ENCODE results near the gene PTCRA. TPM values are rescaled to one million over a fixed set of nuclear protein-coding genes. Genes with fewer than 3 reads are reported as not detected.
A peak's percentile ranks its signal among the peaks of the same experiment; 100 is the strongest.
"Not testable (repeated sequence)": the region's sequence is repeated elsewhere in the genome, so short reads cannot be mapped to it uniquely, and the experiment has no call there.

PTCRA gene
- total and polyA plus RNA-seq, 2 experiments from 2014 or later = not detected

- no peaks in the 10 kb centered on the region for H3K27me3 ChIP-seq
- no peak for TF ChIP-seq CTCF (IDR thresholded peaks at IDR 0.05; ENCODE audit: low read depth, low read length)
- peak within 1 kb of the TSS; percentile 98 for H3K4me3 ChIP-seq
- no peaks in the 10 kb centered on the region for H3K9me3 ChIP-seq (ENCODE audit: low read depth)
- H3K36me3 ChIP-seq = peaks cover 20% of the 10 kb centered on the region
- peaks cover 4% of the 10 kb centered on the region for H3K4me1 ChIP-seq (ENCODE audit: low read depth)
- DNase-seq (ENCODE audit: low read depth in 1 of 2, low spot score in 1 of 2) = peak; percentile 84 to 89
- H3K27ac ChIP-seq = peak within 1 kb of the TSS; percentile 97
Observed at GRCh38 chr6:42879372-42880239, 36.2 kb upstream of the PTCRA start, which contains the start of gene RPL7L1. TSS of gene RPL7L1 (plus strand) at chr6:42879616. CDS start at chr6:42879911, 295 bp downstream.

DNA sequence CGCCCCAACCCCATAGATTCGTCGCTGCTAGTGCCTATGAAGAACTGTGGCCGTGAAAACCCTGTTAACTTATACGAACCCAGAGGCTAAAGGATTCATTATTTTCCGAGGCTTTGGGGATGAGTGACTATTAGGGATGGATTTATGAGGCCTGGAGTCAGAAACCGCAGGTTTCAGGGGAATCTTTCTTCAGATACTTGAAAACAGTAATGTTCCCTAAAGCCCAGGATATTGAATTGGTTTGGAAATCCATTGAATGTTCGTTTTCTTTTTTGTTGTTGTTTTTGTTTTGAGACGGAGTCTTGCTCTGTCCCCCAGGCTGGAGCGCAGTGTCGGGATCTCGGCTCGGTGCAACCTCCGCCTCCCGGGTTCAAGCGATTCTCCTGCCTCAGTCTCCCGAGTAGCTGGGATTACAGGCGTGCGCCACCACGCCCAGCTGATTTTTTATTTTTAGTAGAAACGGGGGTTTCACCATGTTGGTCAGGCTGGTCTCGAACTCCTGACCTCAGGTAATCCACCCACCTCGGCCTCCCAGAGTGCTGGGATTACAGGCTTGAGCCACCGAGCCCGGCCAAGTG, 35.5 kb upstream of the PTCRA start:
- Histone ChIP-seq H3K4me3 (peak overlapping the region; percentile 98), H3K27ac (peak overlapping the region; percentile 97), H3K36me3 (peaks cover 24% of the 10 kb centered on the region)
- not testable (repeated sequence) for H3K4me1 ChIP-seq (ENCODE audit: low read depth); H3K27me3 ChIP-seq; DNase-seq (ENCODE audit: low read depth in 1 of 2, low spot score in 1 of 2); H3K9me3 ChIP-seq (ENCODE audit: low read depth)

GRCh38 chr6:42880871-42881270, 35.0 kb upstream of the PTCRA start:
- Histone ChIP-seq H3K27ac (peak overlapping the region; percentile 97), H3K36me3 (peaks cover 30% of the 10 kb centered on the region), H3K4me3 (peak overlapping the region; percentile 98)
- not testable (repeated sequence) for H3K9me3 ChIP-seq (ENCODE audit: low read depth); DNase-seq (ENCODE audit: low read depth in 1 of 2, low spot score in 1 of 2); H3K27me3 ChIP-seq; H3K4me1 ChIP-seq (ENCODE audit: low read depth)

- Histone ChIP-seq H3K9me3 (ENCODE audit: low read depth) (no peaks in the 10 kb centered on the region), H3K36me3 (peaks cover 36% of the 10 kb centered on the region), H3K27ac (peak overlapping the region; percentile 64), H3K4me3 (no peak overlapping the region), H3K27me3 (no peaks in the 10 kb centered on the region), H3K4me1 (ENCODE audit: low read depth) (peaks cover 7% of the 10 kb centered on the region)
- no peak for TF ChIP-seq CTCF (IDR thresholded peaks at IDR 0.05; ENCODE audit: low read depth, low read length)
- no peak for DNase-seq (ENCODE audit: low read depth in 1 of 2, low spot score in 1 of 2)
Observed at GRCh38 chr6:42885702-42886101, 30.2 kb upstream of the PTCRA start.

DNA sequence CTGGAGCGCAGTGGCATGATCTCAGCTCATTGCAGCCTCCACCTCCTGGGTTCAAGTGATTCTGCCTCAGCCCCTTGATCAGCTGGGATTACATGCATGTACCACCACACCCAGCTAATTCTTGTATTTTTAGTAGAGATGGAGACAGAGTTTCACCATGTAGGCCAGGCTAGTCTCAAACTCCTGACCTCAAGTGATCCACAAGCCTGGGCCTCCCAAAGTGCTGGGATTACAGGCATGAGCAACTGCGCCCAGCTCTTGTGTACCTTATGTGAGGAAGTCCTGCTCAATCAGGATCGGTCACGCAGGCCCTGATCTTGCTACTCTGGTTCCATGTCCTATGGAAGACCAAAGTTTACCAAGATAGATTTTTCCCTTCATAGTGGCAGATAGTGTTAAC, 27.7 kb upstream of the PTCRA start:
- H3K27me3 ChIP-seq; DNase-seq (ENCODE audit: low read depth in 1 of 2, low spot score in 1 of 2); H3K4me3 ChIP-seq; H3K9me3 ChIP-seq (ENCODE audit: low read depth): not testable (repeated sequence)
- Histone ChIP-seq H3K4me1 (ENCODE audit: low read depth) (peaks cover 12% of the 10 kb centered on the region), H3K27ac (peak overlapping the region; percentile 34), H3K36me3 (peaks cover 30% of the 10 kb centered on the region)

DNA sequence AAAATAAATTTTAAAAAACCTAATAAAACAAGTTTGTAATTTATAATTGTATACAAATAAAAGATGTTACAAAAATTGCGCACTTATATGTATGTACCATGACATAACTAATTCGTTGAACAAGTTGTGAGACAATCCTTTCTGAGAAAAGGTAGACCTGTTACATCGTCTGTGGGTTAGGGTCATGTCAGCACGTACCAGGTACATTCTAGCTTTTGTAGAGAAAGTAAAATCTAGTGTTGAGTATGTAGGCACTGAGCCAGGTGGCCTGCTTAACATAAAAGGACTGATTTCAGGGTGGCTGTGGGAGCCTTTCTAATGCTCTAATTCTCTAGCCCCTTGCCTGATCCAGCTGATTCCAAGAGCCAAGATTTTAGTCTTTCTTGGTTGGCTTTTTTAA, 26.0 kb upstream of the PTCRA start:
- Histone ChIP-seq H3K4me1 (ENCODE audit: low read depth) (peaks cover 18% of the 10 kb centered on the region), H3K36me3 (peaks cover 14% of the 10 kb centered on the region), H3K27ac (peak overlapping the region; percentile 95), H3K27me3 (no peaks in the 10 kb centered on the region), H3K9me3 (ENCODE audit: low read depth) (no peaks in the 10 kb centered on the region), H3K4me3 (peak overlapping the region; percentile 80)
- DNase-seq (ENCODE audit: low read depth in 1 of 2, low spot score in 1 of 2) = peak in 1 of 2 donors; percentile 33
- TF ChIP-seq CTCF (IDR thresholded peaks at IDR 0.05; ENCODE audit: low read depth, low read length) = no peak

Data from cardiac muscle cell (in vitro differentiated cells and primary cell).